Fibroblast of the aortic adventitia (primary cell): ENCODE data around the gene ELP4. TPM values are rescaled to one million over a fixed set of nuclear protein-coding genes. Genes with fewer than 3 reads are reported as not detected.

Experiments
- DNase-seq: peaks from one replicate; pipeline ENCODE4 v3.0.0-alpha.2; 2010; ENCODE audit warnings: low read depth
- H3K4me3 ChIP-seq: 2 replicates; pipeline ENCODE4 v1.5.1; 2011; ENCODE audit warnings: low read depth, mild to moderate bottlenecking, control low read depth, low read length, moderate library complexity
- total RNA-seq: library from RNA; depleted of rRNA; stranded (reverse); fragments of >200 nt; gene quantifications from 2 replicates; pipeline ENCODE4 v1.2.3, GENCODE V29; 2012; ENCODE audit warnings: low replicate concordance
- TF ChIP-seq, protein P1 (sequence below): IDR thresholded peaks from 2 replicates; pipeline ENCODE4 v1.5.1; 2011; ENCODE audit warnings: mild to moderate bottlenecking, low read length, control low read depth, inconsistent platforms; ENCODE audit not compliant: insufficient read depth

The ELP4 gene
- total RNA-seq, 1 donor = 23.0 TPM

DNA sequence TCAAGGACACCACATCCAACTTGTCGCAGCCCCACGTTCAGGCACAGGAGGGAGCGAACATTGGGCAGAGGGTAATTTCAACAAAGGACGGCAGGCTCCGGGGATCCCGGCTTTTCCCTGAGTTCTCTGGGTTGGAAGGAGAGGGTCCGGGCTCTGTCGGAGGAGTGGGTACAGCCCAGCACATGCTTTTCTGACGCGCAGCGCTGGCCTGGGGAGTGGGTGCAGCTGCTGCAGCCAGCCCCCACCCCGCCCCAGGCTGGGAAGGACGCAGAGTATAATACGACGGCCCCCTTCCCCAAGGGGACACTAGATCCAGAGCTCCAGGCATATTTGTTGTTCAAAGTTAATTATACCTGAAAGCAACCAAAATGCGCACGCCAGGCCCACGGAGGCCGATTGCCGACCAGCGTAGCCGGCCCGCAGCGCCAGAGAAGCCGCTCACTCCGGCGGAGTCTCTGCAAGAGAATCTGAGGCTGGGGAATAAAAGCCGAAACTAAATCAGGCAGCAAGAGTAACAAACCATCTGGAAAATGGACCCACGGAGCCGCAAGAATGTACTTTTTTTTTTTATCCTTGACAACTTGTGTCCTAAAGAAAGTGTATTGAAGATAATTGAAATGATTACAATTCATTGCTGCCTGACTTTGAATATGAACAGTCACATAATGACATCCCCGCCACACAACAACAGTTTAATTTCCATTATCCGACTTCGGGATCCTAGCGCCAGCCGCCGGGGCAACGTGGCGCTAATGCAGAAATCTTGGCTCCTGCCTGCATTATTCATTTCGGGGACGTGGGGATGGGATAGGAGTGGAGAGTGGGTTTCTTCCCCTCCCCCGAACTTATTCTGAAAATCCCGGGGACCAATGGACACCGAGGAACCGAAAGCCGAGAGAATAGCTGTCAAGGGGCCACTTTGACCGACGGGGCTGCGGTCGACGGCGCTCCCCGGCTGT lies 315.6 kb downstream of the ELP4 start:
- no peak overlapping the region for H3K4me3 ChIP-seq
- TF ChIP-seq, protein P1, sequence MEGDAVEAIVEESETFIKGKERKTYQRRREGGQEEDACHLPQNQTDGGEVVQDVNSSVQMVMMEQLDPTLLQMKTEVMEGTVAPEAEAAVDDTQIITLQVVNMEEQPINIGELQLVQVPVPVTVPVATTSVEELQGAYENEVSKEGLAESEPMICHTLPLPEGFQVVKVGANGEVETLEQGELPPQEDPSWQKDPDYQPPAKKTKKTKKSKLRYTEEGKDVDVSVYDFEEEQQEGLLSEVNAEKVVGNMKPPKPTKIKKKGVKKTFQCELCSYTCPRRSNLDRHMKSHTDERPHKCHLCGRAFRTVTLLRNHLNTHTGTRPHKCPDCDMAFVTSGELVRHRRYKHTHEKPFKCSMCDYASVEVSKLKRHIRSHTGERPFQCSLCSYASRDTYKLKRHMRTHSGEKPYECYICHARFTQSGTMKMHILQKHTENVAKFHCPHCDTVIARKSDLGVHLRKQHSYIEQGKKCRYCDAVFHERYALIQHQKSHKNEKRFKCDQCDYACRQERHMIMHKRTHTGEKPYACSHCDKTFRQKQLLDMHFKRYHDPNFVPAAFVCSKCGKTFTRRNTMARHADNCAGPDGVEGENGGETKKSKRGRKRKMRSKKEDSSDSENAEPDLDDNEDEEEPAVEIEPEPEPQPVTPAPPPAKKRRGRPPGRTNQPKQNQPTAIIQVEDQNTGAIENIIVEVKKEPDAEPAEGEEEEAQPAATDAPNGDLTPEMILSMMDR = no peak
- DNase-seq = no peak

DNA sequence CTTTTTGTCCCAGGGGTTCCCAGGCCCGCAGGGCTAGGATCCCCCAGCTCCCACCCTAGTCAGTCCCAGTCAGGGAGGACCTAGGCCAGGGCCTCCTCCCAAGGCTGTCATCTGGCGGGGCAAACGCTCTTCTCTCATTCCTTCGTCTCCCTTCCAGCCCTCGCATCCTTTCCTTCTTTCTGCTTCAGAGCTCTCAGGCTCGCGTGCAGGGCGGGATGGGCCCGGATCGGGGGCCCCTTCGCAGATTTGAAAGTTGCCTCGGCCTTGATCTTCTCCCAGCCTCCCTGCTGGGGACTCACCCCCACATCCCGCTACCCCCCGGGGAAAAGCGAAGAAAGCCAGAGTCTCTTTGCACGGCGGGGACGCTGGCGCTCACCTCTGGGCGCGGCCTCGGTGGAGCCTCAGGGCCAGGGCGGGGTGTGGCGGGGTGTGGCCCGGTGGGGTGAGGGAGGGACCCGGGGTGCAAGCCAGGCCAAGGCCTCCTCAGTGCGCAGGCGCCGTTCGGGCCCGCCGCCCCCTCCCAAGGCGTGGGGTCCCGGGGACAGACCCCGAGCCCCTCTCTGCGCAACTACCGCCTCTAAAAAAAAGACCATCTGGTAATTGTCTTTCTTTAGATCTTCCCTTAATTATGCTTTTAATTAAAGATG lies 316.4 kb downstream of the ELP4 start:
- TF ChIP-seq, protein P1 = no peak
- DNase-seq = no peak
- no peak overlapping the region for H3K4me3 ChIP-seq

DNA sequence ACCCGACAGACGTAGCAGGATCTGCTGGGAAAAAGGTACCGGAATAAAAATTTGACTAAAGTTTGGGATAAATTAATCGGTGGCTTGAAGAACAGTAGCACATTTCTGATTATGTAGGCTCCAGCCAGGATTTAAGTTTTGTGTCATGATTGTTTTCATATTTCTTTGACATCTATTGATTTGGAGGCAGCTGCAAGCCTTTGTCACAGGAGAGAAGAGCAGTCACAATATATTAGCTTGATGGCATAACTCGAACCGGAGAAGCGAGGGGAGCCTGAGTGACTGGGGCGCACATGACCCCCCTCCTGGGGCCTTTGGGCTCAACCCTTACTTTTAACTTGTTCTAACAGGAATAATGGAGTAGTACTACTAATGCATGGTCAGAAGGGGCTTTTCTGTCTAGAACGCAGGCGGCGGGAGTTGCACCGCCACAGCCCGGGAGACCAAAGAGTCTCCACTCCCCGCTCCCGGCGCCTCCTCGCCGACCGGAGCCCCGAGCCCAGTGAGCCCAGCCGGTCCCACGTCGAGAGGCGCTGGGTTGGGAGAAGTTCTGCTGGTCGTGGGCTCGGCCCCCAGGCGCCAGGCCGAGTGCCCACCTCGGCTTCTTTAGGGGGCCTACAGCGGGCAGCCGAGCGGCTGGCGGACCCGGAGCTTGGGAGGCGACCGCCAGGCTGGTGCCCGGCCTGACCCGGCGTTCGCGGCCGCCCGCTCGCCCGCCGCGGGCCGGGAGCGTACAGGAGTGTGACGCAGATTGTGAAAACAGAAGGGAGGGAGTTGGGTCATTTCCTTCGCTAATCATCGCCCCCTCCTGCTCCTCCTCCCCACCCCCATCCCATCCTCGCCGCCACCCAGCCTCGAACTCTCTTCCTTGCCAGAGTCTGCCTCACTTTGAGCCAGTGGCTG lies 317.2 kb downstream of the ELP4 start:
- H3K4me3 ChIP-seq = no peak overlapping the region
- no peak for DNase-seq
- TF ChIP-seq, protein P1 = no peak

DNA sequence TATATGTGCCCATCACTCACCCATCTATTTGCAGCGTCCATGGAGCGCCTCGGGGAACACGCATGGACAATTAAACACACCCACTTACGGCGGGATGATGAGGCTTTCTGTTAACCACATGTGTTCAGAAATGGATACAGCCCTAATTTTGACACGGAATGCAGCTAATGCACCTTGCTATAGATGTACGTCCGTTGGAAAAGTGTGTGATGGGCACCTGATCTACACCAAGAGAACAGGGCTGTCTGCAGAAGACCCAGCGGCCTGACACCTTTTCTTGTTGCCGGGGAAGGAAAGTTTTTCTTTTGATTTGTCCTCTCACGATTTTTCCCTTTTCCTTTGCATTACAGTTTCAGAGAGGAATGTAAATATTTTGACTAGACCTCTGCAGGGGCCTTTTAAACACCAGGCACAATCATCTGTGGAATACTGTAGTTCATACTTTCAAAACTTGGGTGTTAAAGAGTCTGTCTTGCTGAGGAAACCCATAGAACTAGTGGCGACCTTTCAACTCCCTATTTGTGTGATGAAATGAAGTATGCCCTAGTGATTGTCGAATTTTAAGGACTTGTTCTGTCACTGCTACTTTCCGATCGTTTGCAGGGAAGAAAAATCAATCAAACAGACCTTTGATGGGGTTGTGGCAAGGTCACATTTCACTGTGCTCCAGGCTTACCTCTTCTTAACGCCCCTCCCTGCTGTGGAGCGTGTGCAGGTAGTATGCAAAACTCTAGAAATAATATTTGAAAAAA lies 318.1 kb downstream of the ELP4 start:
- TF ChIP-seq, protein P1 = no peak
- DNase-seq = no peak
- H3K4me3 ChIP-seq = no peak overlapping the region

DNA sequence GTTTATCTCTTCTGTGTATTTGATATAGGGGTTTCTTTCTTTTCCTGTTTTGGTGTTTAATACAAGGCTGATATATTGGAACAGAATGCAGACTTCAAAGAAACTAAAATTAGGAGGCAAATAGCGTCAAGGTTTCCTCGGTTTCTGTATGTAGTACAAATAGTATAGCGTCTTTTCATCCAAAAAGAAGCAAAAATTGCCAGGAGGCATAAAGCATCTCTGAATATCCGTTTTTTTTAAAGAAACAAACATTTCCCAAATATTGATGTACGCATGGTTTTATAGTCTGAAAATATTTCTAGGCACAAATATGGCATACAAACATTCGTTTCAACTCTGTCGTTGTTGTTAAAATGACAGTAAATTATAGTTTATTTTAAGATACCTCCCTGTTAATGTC lies 318.6 kb downstream of the ELP4 start:
- no peak for DNase-seq
- no peak overlapping the region for H3K4me3 ChIP-seq
- TF ChIP-seq, protein P1 = no peak

DNA sequence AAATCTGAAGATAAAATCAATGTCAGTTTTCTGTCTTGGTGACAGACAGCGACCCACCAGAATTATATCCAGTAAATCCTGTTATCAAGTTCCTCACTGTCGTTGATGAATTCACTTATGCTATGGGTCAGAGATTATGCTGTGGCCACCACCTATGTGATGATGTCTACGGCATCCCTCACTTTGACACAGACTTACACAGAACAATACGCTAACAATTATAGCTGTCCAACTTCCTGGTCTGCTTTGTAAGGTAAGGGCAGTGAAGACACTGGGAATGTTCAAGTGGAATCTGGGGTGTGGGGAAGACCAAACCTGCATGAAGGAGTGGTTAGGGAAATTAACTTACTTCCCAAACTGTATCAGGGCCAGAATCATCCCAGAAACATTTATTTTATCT lies 320.8 kb downstream of the ELP4 start:
- no peak for DNase-seq
- no peak overlapping the region for H3K4me3 ChIP-seq
- TF ChIP-seq, protein P1 = no peak
